SU-DHL-6 (cell line): ENCODE results near the gene ACTRT3.

ENCODE experiments used
- EZH2phosphoT487 ChIP-seq: fragments of 200-600 bp; sonication (generic), shearing (Covaris generic); conservative IDR thresholded peaks from 2 replicates; pipeline ENCODE4 v1.6.1; 2018; ENCODE audit warnings: mild to moderate bottlenecking, antibody characterized with exemption, low read length, moderate library complexity, mixed read lengths
- TF ChIP-seq, protein P1 (sequence below): fragments of 200-600 bp; sonication (generic); IDR thresholded peaks from one replicate; pipeline ENCODE4 v1.5.1; 2017; ENCODE audit warnings: antibody characterized with exemption, mild to moderate bottlenecking, low read length, moderate library complexity; ENCODE audit not compliant: insufficient read depth, poor library complexity, severe bottlenecking

DNA sequence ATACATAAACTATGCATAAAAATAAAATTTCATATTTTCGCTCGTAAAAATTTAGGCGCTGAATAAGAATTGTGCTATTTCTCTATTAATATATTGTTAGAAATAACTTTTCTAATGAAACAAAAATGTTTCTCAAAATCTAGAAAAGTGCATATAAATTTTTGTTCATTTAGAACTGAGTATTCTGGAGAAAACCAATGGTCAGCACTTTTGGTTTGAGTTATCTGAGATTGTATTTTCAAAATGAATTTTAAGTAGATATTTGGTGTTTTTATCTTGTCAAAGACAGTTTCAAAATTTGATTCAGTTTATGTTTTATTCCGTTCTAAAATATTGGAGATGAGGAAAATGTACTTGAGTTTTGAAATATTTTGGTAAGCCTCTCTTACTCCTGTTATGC lies 17.8 kb upstream of the ACTRT3 start:
- TF ChIP-seq, protein P1, sequence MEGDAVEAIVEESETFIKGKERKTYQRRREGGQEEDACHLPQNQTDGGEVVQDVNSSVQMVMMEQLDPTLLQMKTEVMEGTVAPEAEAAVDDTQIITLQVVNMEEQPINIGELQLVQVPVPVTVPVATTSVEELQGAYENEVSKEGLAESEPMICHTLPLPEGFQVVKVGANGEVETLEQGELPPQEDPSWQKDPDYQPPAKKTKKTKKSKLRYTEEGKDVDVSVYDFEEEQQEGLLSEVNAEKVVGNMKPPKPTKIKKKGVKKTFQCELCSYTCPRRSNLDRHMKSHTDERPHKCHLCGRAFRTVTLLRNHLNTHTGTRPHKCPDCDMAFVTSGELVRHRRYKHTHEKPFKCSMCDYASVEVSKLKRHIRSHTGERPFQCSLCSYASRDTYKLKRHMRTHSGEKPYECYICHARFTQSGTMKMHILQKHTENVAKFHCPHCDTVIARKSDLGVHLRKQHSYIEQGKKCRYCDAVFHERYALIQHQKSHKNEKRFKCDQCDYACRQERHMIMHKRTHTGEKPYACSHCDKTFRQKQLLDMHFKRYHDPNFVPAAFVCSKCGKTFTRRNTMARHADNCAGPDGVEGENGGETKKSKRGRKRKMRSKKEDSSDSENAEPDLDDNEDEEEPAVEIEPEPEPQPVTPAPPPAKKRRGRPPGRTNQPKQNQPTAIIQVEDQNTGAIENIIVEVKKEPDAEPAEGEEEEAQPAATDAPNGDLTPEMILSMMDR, result no peak
- TF ChIP-seq EZH2phosphoT487, result no peak
